Renal pelvis (tissue), 4 donors: ENCODE results near the gene KREMEN1. TPM values are rescaled to one million over a fixed set of nuclear protein-coding genes. Genes with fewer than 3 reads are reported as not detected.

Source experiments
- DNase-seq: peaks from one replicate; pipeline ENCODE4 v3.0.0-alpha.2; 2013
- polyA plus RNA-seq, 3 donors: library from polyadenylated mRNA; unstranded; fragments of 120-200 nt; gene quantifications; one replicate each; pipeline ENCODE4 v1.2.1, GENCODE V29; 2013; ENCODE audit not compliant: insufficient read length in 3 of 3

Gene KREMEN1
- polyA plus RNA-seq, 3 donors, result 21.5 to 24.9 (median 22.6) TPM

DNA sequence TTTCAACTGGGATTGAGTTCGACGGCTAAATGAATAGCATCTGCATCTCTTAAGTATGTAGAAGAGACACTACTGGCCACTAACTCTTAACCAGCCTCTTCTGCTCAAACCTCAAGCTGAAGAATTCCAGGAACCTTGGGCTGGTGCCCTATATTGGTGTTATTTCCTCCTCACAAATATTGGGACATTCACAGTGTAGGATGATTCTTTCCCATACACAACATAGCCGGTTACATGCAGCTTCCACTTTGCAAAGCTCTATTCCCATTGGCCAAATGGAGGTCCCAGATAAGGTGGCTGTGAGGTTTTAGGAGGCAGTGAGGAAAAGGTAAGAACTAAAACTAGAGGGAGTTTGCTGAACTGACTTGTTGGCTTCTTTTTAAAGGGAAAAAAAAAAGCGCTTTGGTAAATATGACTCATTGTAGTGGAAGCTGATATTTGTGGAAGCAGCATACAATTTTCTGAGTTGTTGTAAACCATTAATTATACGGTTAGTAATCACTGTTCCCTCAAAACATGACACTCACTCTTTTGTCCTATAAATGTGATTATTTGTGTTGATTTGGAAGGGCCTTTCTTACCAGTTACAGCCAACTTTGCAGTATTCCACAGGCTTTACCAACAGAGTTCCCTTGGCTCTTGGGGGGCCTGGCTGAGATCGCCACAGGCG is 28.8 kb upstream of the KREMEN1 start:
- DNase-seq, result no peak

DNA sequence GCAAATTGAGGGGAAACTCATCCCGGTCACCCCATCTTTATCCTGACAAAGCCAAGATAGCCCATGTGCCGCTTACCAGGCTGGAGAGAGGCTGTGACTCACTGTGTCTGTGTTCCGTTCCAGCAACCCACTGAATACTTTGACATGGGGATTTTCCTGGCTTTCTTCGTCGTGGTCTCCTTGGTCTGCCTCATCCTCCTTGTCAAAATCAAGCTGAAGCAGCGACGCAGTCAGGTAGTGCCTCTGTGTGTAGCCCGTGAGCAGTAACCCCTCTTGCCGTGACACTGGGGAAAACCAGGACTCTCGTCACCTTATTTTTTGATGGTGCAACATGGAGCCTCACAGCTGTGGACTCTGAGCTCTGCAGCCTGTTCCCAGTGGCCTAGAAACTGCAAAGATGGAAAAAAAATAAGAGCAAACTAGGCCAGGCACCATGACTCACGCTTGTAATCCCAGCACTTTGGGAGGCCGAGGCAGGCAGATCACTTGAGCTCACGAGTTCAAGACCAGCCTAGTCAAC is 28.1 kb upstream of the KREMEN1 start:
- DNase-seq, result no peak

DNA sequence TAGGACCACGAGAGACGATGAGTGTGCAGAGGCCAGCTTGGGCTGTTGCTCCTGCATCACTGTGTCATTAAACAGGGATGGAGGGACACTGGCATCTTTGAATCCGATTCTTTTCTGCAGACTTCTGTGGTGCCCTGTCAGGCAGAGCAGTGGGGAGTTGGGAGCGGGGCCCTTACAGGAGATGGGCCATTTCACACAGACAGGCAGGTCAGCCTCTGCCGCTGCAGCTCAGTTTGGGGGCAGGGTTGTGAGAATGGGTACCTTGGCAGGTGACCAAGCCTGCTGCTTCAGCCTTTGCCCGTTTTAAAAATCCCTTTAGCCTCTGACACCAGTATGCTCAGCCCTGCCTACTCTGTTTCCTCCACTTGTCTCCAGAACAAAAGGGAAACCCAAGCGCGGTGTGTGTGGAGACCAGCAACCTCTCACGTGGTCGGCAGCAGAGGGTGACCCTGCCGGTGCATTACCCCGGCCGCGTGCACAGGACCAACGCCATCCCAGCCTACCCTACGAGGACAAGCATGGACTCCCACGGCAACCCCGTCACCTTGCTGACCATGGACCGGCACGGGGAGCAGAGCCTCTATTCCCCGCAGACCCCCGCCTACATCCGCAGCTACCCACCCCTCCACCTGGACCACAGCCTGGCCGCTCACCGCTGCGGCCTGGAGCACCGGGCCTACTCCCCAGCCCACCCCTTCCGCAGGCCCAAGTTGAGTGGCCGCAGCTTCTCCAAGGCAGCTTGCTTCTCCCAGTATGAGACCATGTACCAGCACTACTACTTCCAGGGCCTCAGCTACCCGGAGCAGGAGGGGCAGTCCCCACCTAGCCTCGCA is 23.8 kb upstream of the KREMEN1 start:
- DNase-seq, result no peak

DNA sequence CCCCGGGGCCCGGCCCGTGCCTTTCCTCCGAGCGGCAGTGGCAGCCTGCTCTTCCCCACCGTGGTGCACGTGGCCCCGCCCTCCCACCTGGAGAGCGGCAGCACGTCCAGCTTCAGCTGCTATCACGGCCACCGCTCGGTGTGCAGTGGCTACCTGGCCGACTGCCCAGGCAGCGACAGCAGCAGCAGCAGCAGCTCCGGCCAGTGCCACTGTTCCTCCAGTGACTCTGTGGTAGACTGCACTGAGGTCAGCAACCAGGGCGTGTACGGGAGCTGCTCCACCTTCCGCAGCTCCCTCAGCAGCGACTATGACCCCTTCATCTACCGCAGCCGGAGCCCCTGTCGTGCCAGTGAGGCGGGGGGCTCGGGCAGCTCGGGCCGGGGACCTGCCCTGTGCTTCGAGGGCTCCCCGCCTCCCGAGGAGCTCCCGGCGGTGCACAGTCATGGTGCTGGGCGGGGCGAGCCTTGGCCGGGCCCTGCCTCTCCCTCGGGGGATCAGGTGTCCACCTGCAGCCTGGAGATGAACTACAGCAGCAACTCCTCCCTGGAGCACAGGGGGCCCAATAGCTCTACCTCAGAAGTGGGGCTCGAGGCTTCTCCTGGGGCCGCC is 23.1 kb upstream of the KREMEN1 start:
- no peak for DNase-seq

DNA sequence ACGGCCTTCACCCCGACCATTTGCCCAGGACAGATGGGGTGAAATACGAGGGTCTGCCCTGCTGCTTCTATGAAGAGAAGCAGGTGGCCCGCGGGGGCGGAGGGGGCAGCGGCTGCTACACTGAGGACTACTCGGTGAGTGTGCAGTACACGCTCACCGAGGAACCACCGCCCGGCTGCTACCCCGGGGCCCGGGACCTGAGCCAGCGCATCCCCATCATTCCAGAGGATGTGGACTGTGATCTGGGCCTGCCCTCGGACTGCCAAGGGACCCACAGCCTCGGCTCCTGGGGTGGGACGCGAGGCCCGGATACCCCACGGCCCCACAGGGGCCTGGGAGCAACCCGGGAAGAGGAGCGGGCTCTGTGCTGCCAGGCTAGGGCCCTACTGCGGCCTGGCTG is 22.4 kb upstream of the KREMEN1 start:
- DNase-seq, result no peak

DNA sequence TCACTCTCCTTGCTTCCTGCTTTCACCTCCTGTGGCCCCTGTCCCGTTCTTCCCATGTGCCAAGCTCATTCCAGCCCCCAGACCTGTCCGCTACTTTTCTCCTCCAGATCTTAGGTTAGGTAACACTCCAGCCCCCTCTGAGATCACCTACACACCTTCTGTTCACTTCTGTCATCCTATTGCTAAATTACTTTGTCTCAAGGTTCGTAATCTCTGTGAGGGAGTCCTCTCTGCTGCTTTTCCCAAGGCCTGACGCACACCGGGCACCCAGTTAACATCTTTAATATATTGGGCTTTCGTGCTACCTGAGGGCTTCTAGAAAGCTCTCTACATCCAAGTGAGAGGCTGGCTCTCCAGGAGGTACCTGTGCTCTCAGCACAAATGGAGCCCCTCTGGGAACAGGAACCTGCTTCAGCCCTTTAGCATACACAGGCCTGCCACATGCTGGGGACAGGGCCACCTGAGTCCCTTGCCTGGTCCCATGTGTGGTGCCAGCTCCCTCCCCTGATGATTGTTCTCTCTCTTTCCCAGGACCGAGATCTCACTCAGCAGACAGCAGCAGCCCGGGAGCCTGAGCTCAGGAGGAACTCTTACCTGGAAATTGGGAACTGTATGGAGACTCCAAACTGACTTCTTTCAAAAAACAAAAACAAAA is 19.7 kb upstream of the KREMEN1 start:
- no peak for DNase-seq

DNA sequence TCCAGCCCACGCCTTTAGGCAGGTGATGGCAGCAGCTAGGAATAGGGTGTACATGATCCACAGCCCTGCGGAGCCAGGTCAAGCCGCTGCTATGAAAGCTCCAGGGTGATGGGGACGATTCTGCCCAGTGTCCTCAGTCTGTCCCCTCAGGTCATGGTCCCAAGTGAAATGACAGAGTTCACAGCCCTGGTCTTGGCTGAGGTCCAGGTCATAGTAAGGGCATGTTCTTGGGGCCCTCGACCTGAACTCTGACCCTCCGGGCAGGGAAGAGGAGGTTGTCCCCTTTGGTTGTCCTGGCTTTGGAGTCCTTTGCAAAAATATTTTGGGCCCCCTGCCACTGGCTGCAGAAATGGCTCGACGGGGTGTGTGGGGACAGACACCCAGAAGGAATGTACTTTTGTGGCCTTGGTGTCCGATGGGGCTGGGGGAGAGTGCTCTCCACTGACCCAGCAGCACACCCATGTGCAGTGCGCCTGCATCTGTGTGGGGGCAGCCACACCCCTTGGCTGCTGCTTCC is 18.5 kb upstream of the KREMEN1 start:
- DNase-seq, result no peak

DNA sequence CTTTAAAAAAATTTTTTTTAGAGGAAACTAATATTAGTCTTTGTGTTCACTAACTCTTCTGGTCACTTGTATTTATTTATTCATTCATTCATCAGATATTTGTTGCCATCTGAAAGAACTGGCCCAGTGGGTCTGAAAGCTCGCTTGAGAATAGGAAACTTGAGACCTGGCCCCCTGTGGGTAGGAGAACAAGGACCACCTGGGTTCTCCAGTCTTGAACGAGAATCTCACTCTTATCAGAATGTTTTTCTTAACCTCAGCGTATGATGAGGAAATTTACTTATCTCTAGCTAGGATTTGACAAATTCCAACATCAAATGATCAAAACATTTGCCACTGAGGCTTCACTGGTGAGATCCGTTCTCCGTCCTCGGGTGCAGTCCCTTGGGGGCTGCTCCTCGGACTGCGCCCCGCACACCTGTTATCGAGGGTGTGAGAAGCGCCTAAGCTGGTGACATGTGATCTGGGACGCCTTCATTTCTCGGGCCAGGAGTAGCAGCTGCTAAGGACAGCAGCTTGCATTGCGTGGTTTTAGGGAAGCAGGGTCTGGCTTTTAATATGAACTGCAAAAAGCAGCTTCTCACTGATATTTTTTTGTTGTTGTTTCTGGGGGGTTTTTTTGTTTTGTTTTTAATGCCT is 17.5 kb upstream of the KREMEN1 start:
- no peak for DNase-seq

DNA sequence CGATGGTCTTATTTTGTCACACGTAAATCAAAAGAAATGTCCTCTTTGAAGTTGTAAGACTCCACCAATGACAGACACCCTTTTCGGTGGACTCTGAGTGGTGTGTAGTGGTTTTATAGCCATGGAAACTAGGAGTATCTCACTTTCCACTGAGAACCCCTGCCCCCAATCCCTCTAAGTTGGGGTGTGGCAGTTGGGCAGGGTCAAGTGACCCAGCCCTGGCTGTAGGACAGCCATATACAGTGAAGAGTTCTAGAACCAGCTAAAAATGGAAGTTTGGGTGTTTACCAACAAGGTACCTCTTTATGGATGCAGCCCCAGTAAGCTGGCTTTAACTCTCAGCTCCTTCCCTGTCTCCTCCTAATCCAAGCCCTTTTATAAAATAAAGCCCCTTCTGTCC is 16.4 kb upstream of the KREMEN1 start:
- DNase-seq, result no peak

DNA sequence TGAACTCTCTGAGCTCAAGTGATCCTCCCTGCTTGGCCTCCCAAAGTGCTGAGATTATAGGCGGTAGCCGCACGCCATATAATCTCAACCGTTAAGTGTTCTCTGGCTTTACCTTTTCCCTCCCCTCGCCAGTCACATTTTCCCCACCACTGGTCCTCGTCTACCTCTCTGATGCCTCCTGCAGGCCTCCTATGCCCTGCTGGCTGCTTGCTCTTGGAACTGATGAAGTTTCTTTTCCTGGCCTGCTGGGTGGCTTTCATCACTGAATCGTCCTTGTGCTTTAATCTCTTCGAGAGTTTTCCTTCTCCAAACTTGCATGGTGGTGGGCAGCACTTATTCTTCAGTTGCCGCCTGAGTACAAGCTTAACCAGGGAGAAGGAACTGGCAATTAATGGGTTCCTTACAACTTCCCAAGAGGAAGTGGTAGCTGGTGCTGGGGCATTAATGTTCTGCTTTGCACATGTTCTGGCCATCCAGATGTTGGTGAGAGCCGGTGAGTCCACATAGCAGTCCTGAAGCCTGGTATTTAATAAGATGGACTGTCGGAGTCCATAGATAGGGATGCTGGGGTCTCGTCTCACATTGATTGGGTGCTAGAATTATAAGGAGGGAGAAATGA is 12.5 kb upstream of the KREMEN1 start:
- DNase-seq, result no peak

DNA sequence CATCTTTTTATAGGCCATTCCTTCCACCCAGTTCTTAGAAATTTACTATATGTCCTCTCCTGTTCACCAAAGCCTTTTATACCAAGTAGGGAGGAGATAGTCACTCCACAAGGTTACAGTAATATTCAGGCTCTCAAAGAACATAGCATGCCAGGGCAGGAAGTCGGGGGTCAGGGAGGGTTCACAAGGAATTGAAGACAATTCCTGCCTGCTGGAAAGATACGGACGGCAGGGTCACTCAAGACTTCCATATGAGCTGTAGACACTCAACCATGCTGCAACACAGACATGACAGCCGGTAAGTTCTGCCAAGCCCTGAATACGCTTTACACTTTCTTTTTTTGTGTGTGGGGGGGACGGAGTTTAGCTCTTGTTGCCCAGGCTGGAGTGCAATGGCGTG is 11.9 kb upstream of the KREMEN1 start:
- DNase-seq, result no peak

DNA sequence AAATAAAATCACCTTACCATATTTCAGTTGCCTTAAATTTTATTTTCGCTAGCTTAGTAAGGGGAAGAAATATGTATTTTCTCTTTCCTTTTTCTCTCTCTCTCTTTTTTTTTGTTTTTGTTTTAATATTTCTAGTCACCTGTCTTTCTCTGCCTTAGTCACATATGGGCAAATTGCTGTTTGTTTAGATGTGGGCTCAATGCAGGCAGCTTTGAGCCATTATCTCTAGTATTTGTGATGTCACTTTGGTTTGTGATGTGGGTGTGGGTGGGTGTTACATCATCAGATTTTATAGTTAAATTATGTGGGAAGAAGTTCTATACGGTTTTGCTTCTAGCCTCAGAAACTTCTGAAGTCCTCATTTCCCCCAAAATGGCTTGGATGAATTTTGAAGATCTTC is 11.1 kb upstream of the KREMEN1 start, which contains the start of gene C22orf31:
C22orf31 (minus strand) TSS at position 59 of the 400 bp plus-strand sequence; CDS start at position 20, 39 bp downstream.
- no peak for DNase-seq

DNA sequence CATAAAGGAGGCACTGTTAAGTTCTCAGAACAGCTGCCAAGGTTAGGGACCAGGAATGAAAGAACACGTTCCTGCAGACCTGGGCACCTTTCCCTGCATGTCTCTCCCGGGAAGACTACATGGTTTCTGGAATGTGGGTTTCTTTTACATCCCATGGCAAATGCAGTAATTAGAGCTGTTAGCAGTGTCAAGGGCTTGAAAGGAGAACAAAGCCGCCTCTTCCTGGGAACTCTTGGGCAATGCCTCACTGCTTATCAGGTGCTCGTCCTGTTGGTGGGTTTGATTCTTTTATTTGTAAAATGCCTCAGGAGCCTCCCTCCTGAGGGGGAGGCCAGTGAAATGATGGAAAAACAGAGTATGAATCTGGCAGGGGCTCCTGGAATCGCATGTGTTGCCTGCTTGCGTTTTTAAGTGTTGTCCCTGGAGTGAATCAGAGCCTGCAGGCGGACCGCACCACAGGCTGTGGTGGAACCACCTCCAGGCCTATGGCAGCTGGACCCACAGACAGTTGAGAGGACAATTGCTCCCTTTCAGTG is 10.5 kb upstream of the KREMEN1 start:
- no peak for DNase-seq

DNA sequence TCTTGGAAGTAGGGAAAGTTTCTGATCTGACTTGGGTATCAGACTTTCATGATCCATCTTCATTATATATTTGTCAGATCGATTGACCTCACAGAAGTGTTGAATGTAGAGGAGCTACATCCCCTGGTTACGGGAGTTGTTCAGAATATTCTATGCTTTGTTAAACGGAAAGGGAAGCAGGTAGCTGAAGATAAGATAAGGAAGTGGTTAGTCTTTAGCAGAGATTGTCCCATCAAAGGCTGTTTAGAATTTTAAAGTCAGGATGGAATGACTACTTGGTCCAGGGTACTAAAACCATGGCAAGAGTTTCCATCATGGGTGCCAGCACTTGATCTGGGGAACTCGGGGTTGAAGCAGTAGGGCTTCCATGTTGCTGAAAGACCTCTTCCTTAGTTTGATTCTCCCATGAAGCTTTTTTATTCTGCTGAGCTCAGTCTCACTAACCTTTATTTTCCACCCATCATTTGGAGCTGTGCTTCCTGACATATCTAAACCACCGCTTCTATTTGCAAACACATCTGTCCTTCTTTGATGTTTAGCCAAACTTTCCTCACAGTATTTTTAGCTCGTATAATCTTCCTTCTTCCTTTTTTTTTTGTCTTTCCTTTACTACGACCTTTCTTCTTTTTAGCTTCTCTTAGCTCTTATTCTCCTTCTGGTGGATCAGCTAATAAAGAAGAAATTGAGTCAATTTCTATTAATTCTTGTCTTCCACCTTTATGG is 7.2 kb upstream of the KREMEN1 start:
- DNase-seq, result no peak

DNA sequence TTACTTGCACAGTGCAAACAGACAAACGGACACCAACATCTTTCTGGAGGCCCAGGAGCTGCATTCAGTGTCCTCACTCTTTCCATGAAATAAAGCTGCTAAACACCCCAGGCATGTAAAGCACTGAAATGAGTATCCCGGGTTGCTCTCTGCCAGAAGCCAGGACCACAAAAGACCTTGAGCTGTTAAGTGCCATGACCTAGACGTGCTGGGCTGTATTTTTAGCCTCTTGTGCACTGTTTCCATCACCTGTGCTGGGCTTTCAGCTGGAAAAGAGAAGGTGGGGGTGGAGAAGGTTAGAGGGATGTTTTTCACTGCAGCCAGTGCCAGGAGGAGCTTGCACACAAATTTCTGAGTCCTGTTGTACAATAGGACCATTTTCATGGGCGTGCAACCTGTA is 3.4 kb upstream of the KREMEN1 start:
- DNase-seq, result no peak

DNA sequence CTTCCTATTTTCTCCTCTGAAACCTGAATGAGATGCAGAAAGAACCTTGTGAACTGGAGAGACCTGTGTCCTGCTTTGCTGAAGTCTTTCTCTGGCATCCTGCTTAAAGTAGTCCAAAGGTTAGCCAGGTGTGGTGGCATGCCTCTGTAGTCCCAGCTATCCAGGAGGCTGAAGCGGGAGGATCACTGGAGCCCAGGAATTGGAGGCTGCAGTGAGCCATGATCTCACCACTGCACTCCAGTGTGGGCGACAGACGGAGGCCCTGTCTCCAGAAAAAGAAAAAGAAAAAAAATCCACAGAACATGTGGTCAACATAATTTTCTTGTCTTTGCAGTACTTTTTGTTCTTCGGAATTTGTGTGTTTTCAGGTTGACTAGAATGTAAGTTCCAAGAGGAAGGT is 2.3 kb upstream of the KREMEN1 start:
- no peak for DNase-seq

DNA sequence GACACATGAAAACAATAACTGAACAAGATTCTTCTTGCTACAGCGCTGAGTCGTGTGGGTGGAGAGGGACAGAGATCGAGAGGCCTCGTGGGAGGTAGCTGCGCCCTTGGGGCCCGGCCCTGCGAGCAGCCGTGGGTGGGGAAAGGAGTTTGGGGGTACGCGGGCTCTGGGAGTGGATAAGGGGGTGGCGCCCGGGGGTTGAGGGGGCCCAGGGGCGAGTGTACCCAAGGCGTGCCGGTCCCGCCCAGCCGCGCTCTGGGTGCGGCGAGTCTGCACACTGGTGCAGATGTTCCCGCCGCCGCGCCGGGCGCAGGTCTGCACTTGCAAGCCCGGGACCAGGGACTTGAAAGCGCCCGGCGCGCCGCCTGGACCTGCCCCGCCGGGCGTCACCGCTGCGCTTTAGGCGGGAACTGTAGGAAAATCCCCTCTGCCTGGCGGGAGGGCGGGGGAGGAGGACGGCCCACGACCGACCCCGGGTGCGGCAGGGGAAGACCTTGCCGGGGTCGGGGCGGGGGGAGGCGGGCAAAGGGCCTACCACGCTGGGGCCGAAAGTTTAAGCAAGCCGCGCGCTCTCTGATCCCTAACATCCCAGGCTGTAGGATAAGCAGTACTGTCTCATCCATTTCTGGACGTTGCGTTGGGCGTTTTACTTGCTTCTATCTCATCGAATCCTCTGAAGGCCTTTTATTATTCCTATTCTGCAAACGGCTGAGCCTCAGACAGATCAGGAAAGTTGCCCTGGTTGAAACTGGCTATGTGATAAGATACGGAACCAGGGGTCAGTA is 1.4 kb upstream of the KREMEN1 start:
- peak; percentile 51 for DNase-seq

DNA sequence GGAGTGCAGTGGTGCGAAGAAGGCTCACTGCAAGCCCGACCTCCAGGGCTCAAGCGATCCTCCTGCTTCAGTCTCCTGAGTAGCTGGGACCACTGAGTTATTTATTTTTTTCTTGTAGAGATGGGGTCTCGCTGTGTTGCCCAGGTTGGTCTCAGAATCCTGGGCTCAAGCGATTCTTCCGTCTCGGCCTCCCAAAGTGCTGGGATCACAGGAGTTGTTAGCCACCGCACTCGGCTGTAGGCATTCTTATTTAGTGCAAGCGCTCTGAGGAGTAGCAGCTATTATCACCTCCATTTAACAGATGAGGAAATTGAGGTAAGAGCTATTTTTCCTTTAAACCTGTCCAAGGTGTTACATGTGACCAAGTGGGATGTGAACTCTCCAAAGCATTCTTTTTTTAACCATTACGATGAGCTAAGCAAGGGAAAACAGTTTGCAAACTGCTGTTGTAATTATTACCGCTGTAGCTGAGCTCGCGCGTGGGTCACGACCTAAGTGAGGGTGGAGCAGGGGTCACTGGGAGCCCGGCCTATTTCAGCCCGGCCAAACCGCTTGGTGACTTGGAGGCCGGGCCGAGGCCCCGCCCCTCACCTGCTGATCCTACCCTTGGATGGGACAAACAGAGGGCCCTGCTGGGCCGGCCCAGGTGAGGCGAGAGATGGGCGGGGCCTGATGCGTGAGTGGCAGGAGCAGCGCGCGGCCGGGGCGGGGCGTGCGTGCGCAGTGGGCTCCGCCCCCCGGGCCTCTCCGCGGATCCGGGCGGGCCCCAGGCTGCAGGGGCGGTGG is 449 bp upstream of the KREMEN1 start:
- DNase-seq, result peak; percentile 86
